Stimulated activated CD8-positive, alpha-beta memory T cell treated with anti-CD3 and anti-CD28 coated beads, Interleukin-15, amount 100 ng/mL, for 4 hours (primary cell): Measurements from ENCODE around the gene IL37.
"Not testable (repeated sequence)": the region's sequence is repeated elsewhere in the genome, so short reads cannot be mapped to it uniquely, and the experiment has no call there.

Experiments
- DNase-seq, 2 donors: peaks; one replicate each; pipeline ENCODE4 v3.0.0-alpha.2; 2020; ENCODE audit warnings: low read depth in 2 of 2

Gene IL37

DNA sequence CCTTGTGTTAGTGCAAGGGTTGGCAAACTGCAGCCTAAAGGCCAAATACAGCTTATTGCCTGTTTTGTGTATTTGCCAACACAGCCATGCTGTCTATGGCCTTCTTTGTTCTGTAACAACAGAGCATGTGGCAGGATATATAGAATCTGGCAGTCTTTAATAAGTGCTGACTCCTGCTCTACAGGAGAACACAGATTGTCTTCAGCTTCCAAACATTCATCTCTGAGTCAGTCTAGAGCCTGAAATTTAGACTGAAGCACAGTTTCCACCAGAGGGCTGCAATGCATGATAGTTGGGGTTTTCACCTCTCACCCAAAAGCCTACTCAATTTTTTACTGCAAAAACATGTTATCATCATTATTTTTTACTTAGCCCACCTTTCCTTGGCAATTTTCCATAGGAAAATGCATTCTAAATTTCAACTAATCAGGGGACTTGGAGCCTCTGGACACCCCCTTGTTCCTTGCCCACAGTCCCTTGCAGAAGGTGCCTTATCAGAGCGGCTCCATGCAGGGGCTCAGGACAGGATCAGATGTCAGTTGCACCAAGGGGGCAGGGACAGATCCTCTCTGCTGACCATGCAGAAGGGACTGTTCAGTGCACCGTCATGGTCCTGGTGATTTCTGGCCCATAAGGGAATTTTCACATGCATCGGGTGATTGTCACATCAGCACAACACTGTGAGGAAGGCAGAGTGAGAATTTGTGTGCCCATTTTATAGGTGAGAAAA is 12.4 kb downstream of the IL37 start:
- no peak for DNase-seq

- DNase-seq = no peak
These were observed 13.0 kb downstream of the IL37 start for GRCh38 chr2:112923967-112924338.

DNA sequence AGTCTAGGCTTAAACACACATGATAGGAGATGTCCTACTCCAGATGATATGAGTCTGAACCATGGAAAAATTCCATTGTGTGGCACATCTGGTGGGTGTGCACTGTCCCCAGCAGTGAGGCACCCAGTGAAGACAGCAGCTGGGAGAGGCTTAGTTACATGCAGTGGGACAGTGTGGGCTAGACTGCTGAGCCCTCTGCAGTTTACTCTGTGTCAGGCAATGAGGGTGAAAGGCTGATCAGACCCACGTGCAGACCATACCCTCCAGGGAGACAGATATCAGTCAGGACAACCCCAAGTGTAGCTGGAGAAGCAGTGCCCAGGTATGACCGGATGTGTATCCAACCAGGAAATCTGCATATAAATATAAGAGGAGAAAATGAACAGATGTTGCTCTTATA is 13.4 kb downstream of the IL37 start:
- no peak for DNase-seq

GRCh38 chr2:112924821-112925220 is 13.9 kb downstream of the IL37 start:
- no peak for DNase-seq

DNA sequence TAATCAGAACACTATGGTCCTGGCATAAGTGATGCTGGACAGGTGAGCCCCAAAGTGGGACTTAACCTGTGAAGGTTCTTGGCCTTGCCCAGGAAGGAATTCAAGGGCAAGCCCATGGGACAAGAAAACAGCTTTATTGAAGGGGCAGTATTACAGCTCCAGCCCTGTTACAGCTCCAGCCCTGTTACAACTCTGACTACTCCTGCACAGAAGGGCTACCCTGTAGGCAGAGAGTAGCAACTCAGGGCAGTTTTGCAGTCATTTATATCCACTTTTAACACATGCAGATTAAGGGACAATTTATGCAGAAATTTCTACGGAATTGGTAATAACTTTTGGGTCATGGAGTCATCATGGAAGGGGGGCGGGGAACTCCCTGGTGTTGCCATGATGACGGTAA is 15.7 kb downstream of the IL37 start:
- no peak for DNase-seq

GRCh38 chr2:112927745-112928144 is 16.8 kb downstream of the IL37 start:
- no peak for DNase-seq

- no peak for DNase-seq
These were observed 22.3 kb downstream of the IL37 start for GRCh38 chr2:112933261-112933660.

DNA sequence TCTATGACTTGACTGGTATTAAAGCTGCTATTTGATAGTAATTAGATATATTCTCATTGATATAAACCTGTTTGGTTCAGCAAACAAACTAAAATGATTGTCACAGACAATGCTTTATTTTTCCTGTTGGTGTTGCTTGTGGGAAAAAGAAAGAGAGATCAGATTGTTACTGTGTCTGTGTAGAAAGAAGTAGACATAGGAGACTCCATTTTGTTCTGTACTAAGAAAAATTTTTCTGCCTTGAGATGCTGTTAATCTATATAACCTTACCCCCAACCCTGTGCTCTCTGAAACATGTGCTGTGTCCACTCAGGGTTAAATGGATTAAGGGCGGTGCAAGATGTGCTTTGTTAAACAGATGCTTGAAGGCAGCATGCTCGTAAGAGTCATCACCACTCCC is 23.2 kb downstream of the IL37 start:
- DNase-seq = not testable (repeated sequence)

DNA sequence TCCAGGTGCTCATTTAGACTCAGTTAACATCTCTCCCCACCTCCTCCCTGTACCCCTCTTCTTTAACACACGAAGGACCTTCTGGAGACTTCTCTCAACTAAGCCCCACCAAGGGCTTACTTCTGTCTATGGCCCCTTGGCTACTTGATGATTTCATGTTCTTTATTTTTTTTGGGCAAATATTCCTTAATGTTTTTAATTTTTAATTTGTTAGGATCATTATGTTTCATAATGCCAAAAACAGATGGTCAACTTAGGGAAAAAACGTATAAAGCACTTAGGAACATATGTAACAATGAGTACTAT is 25.9 kb downstream of the IL37 start:
- DNase-seq = no peak

GRCh38 chr2:112938904-112939303 is 27.9 kb downstream of the IL37 start:
- no peak for DNase-seq

GRCh38 chr2:112939425-112939824 is 28.5 kb downstream of the IL37 start:
- no peak for DNase-seq

DNA sequence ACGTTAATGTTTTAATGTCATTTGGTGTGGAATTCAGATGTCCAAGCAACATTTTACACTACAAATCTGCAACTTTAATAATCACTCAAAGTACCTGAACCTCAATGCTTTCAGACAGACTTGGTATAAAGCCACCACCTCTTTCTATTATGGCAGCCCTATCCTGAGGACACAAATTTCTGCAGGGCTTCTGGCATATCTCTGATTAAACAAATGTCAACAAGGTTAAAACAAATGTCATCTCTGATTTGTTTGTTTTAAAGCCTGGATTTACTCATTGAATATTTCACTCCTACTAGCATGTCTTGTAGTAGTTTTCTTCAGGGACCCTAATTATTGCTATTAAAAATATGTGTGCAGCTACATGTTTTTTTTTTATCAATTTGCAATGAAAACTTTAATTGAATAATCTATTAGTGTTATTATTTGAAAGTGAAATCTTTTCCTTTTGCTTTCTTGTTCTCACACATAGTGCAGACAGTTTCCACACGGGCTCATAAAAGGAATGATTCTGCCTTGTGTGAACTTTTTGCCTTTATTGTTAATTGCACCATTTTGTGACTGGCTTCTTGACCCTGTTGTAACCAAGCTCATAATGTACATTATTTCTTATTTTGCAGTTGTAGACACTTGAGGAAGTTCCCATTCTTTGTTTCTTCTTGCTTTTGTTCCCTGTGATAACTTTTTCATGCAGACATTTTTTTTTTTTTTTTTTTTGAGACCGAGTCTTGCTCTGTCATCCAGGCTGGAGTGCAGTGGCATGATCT is 30.1 kb downstream of the IL37 start:
- DNase-seq = no peak

- no peak for DNase-seq
These were observed 31.0 kb downstream of the IL37 start for GRCh38 chr2:112941753-112942653.

DNA sequence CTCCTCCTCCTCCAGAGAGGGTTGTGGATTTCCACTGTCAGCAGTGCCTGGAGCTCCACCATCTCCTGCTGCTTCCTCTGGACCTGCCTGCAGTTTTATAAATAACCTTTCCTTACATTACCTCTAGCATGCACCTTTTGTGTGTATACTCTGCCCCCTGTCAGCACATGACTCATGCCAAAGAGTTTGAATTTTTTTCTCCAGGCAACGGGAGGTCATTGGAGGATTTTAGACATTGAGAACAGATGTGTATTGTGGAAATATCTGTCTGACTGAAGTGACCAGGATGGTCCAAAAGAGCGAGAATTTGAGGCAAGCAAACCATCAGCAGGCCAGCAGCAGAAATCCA is 31.7 kb downstream of the IL37 start:
- DNase-seq = no peak

DNA sequence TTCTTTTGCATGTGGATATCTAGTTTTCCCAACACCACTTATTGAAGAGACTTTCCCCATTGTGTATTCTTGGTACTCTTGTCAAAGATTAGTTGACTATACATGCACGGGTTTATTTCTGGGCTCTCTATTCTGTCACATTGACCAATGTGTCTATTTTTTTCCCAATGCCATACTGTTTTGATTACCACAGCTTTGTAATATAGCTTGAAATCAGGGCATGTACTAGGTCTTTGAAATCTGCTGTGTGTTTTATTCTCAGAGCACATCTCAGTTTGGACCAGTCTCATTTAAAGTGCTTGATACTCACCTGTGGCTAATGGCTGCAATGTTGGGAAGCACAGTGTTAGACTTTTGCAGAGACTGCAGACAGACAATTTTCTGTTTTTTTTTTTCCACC is 34.0 kb downstream of the IL37 start:
- no peak for DNase-seq

DNA sequence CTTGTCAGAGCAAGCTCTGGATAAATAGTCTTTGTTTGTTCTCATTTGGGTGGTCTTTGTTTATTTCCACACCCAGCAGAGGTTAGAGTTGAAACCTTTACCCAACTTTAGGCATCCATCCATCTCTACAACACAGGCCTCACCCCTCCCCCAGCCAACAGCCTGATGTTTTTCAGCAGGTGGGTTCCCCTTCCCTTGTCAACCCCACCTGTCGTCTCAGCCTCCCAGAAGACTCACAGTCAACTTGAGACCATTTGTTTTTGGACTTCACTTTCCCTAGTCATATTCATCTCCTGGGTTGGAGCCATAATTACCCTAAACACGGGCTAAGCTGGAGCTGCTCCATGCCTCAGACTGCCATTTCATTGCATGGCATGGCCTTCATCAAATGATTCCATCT is 35.1 kb downstream of the IL37 start:
- DNase-seq = no peak

DNA sequence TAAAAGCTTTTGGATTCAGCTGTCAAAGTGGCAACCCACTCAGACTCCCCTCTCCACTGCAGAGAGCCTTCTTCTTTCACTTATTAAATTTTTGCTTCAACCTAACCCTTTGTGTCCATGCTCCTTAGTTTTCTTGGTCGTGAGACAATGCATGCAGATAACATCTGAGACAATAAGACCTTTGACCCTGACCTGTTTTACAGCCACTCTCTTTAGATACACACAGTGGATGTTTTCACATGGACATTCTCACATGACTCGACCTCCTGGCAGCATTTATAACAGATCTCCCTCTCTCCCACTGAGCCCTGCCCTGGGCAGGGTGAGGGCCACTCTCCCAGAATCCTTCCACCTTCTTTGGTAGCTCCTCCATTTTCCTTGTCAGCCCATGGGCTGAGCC is 36.4 kb downstream of the IL37 start:
- no peak for DNase-seq

DNA sequence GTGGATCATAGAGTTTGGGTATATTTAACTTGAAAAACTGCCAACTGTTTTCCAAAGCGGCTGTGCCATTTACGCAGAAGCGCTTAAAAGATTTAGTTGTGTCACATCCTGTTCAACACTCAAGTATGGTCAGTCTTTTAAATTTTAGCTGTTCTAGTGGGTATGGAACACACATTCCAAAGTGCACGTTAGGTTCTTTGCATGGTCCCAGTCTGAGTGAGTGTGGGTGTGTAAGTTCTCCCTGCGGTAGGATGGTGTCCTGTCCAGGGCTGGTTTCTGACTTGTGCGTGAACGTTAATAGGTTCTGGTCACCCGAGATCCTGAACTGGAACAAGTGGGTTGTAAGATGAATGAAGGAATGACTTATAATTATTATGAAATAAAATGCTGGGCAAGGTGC is 38.5 kb downstream of the IL37 start:
- DNase-seq = no peak

DNA sequence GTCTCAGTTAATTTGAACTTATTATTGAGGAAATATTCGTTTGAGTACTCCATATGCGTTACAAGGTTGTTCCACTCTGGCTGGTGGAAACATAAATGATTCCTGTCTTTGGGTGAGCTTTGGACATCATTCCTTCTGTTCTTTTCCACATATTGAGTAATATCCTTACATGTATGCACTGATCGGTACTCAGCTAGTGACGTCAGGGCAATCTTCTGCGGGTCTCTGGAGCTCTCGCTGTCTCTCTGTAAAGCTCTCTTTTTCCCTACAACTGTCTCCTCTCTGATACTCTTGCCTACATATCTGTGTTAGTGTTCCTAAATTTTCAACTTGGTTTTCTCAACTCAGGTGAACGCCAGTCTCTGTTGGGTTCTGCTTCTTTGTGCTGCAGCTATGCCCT is 43.4 kb downstream of the IL37 start:
- no peak for DNase-seq

DNA sequence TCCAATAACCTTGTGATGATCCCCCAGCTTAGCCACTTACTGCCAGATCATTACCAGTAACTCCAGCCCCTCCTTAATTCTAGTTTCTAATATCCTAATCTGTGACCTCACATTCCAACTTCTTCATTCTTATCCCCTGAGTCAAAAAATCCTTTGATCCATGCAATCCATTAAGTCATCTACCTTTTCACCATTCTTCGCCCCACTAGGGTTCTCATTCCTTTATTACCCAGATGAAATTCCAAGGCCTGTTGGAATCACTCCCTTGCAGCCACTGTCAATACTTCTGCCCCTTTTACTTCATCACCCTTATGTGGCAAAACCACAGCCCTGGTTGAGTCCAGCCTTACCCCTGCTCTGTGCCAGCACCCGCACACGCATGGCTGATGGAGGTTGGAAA is 46.5 kb downstream of the IL37 start:
- no peak for DNase-seq

DNA sequence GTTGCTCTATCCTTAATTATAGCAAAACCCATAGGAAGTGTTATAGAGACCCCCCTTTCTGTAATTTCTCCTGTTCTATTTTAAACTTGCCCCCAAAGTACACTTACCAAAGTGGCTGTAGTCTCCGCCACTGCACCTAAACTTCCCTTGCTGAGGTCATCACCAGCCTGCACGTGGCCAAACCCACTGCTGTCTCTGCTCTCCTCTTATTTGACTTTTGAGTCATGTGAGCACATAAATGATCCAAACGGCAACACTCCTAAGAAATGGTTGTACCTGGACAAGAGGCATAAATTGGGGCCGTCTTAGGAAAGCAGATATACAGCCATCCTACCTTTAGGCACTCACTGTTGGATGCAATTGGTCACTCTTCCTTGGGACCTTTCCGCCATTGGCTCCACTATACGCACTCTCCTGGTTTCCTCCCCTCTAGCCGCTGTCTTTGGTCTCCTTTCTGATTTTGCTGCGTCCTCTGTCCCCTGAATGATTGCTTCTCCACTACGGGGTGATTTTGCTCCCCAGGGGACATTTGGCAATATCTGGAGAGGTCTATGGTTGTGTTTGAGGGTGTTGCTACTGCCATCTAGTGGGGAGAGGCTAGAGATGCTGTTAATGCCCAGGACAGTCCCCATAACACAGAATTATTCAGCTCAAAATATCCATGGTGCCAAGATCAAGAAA is 47.6 kb downstream of the IL37 start:
- no peak for DNase-seq

- DNase-seq = no peak
These were observed 48.3 kb downstream of the IL37 start for GRCh38 chr2:112959109-112959812.
